HL-60 (cell line): Measurements from ENCODE around the gene PPFIBP2.
A peak's percentile ranks its signal among the peaks of the same experiment; 100 is the strongest.

Experiments
- DNase-seq, 2 experiments: peaks; one replicate each; pipeline ENCODE4 v3.0.0-alpha.2; 2010 to 2020; ENCODE audit warnings: low read depth in 1 of 2, low spot score in 1 of 2
- H3K27ac ChIP-seq: fragments of 250-450 bp; sonication (Bioruptor Pico); replicated peaks from 2 replicates; pipeline ENCODE4 v1.5.1; 2020; ENCODE audit warnings: mild to moderate bottlenecking, moderate library complexity
- H3K27me3 ChIP-seq: fragments of 250-450 bp; sonication (Bioruptor Pico); 2 replicates; pipeline ENCODE4 v1.5.1; 2021; ENCODE audit warnings: mild to moderate bottlenecking, moderate library complexity; ENCODE audit not compliant: insufficient read depth, poor library complexity, severe bottlenecking
- H3K4me3 ChIP-seq: replicated peaks from 2 replicates; pipeline ENCODE4 v1.5.1; 2011; ENCODE audit warnings: mild to moderate bottlenecking, control low read depth, low read length; ENCODE audit not compliant: insufficient read depth
- GABPA ChIP-seq: IDR thresholded peaks from 2 replicates; pipeline ENCODE4 v1.6.1; 2012; ENCODE audit warnings: low read depth
- POLR2AphosphoS5 ChIP-seq: IDR thresholded peaks from 2 replicates; pipeline ENCODE4 v1.6.1; 2012; ENCODE audit warnings: low read depth
- SPI1 ChIP-seq: IDR thresholded peaks from 2 replicates; pipeline ENCODE4 v1.6.1; 2012; ENCODE audit warnings: low read depth, mild to moderate bottlenecking, borderline replicate concordance
- TF ChIP-seq, protein P1 (sequence below): IDR thresholded peaks from 2 replicates; pipeline ENCODE4 v1.6.1; 2012; ENCODE audit warnings: low read depth; ENCODE audit not compliant: insufficient replicate concordance
- TF ChIP-seq, protein P2 (sequence below): IDR thresholded peaks from one replicate; pipeline ENCODE4 v1.5.1; 2011; ENCODE audit warnings: low read length, control low read depth, inconsistent platforms; ENCODE audit not compliant: insufficient read depth

Gene PPFIBP2

DNA sequence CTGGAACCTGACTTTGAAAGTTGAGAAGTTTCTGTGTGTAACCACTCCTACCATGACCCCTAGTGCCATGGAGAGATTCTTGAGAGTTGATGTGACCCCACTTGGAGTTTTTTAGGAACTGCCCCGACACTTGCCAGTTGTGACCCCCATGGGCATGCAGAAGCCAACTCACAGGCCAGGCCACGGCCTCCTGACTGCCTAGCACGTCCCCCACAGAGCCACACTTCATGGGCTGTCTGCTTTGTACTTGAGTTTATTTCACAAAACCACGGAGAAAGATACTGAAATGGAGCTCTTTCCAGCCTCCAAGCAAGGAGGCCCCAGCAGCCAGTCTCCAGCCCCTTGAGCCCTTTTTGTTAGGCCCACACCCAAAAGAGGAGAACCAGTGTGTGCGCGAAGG, 151.1 kb downstream of the PPFIBP2 start:
- DNase-seq, result no peak
- TF ChIP-seq, protein P1, sequence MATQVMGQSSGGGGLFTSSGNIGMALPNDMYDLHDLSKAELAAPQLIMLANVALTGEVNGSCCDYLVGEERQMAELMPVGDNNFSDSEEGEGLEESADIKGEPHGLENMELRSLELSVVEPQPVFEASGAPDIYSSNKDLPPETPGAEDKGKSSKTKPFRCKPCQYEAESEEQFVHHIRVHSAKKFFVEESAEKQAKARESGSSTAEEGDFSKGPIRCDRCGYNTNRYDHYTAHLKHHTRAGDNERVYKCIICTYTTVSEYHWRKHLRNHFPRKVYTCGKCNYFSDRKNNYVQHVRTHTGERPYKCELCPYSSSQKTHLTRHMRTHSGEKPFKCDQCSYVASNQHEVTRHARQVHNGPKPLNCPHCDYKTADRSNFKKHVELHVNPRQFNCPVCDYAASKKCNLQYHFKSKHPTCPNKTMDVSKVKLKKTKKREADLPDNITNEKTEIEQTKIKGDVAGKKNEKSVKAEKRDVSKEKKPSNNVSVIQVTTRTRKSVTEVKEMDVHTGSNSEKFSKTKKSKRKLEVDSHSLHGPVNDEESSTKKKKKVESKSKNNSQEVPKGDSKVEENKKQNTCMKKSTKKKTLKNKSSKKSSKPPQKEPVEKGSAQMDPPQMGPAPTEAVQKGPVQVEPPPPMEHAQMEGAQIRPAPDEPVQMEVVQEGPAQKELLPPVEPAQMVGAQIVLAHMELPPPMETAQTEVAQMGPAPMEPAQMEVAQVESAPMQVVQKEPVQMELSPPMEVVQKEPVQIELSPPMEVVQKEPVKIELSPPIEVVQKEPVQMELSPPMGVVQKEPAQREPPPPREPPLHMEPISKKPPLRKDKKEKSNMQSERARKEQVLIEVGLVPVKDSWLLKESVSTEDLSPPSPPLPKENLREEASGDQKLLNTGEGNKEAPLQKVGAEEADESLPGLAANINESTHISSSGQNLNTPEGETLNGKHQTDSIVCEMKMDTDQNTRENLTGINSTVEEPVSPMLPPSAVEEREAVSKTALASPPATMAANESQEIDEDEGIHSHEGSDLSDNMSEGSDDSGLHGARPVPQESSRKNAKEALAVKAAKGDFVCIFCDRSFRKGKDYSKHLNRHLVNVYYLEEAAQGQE, result no peak
- TF ChIP-seq GABPA, result no peak
- TF ChIP-seq, protein P2, sequence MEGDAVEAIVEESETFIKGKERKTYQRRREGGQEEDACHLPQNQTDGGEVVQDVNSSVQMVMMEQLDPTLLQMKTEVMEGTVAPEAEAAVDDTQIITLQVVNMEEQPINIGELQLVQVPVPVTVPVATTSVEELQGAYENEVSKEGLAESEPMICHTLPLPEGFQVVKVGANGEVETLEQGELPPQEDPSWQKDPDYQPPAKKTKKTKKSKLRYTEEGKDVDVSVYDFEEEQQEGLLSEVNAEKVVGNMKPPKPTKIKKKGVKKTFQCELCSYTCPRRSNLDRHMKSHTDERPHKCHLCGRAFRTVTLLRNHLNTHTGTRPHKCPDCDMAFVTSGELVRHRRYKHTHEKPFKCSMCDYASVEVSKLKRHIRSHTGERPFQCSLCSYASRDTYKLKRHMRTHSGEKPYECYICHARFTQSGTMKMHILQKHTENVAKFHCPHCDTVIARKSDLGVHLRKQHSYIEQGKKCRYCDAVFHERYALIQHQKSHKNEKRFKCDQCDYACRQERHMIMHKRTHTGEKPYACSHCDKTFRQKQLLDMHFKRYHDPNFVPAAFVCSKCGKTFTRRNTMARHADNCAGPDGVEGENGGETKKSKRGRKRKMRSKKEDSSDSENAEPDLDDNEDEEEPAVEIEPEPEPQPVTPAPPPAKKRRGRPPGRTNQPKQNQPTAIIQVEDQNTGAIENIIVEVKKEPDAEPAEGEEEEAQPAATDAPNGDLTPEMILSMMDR, result no peak
- no peak for TF ChIP-seq POLR2AphosphoS5
- no peak for TF ChIP-seq SPI1
- Histone ChIP-seq H3K4me3 (no peak overlapping the region), H3K27me3 (no peaks in the 10 kb centered on the region), H3K27ac (no peak overlapping the region)

DNA sequence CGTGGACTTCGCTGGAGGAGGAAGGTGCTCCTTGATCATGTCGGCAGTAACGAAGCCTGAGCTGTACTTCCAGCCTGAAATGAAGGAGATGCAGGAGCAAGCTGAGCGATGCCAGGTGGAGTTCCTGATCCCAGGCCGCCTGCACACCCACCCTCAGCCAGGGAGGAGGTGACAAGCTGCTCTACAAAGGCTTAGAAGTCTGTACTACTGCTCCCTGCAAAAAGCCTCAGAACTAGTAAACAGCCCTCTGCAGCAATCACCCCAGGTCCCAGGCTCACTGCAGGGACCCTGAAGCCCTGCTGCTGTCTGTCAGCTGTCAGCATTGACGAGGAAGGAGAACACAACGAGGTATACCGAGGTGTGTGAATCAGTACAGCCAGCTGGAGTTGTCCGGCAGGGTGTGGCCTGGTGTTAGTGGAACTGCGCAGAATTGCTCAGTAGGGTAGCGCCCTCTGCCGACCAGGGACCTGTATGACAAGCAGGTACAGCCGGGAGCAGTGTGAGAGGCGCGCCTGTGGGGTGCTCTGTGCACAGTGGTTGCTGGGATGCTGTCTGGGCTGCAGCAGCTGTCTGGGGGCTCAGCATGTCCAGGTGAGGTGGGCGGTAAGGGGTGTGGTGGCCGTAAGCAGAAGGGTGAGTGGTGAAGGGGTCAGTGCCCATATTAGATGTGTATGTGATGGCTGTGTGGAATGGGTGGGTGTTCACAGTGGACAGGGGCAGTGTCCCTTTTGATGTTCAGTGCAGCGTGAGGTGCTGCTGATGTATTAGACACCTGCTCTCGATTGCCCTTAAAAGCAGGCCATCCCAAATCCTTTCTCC, 151.9 kb downstream of the PPFIBP2 start:
- DNase-seq, result peak; percentile 48 to 84
- TF ChIP-seq SPI1, result no peak
- TF ChIP-seq, protein P1, result no peak
- no peak for TF ChIP-seq POLR2AphosphoS5
- no peak for TF ChIP-seq GABPA
- TF ChIP-seq, protein P2, result peak; percentile 87
- no peaks in the 10 kb centered on the region for H3K27me3 ChIP-seq
- no peak overlapping the region for H3K27ac ChIP-seq
- no peak overlapping the region for H3K4me3 ChIP-seq

DNA sequence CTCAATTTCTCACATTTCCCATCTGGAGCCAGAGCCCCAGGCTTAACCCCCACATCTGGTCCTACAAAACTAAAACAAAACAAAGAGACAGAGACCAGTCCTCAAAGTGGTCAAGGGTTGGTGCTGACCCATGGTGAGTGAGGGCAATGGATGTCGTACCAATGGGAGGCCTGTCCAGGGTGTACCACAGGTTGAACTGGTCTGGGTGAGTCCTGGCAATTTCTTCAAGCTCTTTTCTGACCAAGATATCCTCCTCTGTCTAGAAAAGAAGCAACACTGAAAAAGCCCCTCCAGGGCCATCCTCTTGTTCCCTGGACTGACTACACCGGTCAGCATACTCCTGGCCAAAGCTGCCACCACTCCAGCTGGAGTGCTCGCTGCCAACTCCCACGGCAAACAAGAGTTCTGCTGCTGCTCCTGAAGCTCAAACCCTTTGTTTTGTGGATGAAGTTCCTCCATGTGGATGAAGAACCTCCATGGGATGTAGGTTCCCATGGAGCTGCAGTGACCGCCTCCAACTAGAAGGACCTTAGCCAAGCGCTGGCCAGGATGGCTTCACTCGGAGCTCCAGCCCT, 152.6 kb downstream of the PPFIBP2 start:
- no peak overlapping the region for H3K27ac ChIP-seq
- no peak for DNase-seq
- TF ChIP-seq POLR2AphosphoS5 (no peak), GABPA (no peak)
- no peak overlapping the region for H3K4me3 ChIP-seq
- no peaks in the 10 kb centered on the region for H3K27me3 ChIP-seq

DNA sequence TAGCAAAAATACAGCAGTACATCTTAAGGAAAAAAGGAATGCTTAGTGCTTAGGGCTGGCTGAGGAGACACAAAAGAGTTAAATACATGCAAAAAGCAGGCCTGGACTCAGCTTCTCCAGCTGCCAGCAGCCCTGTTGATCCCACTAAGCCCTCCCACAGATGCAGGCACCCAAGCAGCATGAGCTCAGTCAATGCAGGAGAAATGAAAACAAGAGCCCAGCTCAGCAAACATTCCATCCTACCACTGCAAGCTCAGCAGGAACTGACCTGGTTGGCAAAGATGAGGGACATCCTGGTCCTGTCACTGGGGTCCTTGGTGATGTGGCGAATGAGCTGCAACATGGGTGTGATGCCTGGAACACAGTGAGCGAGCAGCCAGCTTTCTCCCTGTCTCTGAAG, 153.7 kb downstream of the PPFIBP2 start:
- DNase-seq, result no peak
- Histone ChIP-seq H3K27ac (no peak overlapping the region), H3K27me3 (no peaks in the 10 kb centered on the region), H3K4me3 (no peak overlapping the region)
- TF ChIP-seq, protein P1, result no peak
- TF ChIP-seq SPI1 (no peak), POLR2AphosphoS5 (no peak), GABPA (no peak)
